Measurements from ENCODE around the gene SESN2.

Gene SESN2

DNA sequence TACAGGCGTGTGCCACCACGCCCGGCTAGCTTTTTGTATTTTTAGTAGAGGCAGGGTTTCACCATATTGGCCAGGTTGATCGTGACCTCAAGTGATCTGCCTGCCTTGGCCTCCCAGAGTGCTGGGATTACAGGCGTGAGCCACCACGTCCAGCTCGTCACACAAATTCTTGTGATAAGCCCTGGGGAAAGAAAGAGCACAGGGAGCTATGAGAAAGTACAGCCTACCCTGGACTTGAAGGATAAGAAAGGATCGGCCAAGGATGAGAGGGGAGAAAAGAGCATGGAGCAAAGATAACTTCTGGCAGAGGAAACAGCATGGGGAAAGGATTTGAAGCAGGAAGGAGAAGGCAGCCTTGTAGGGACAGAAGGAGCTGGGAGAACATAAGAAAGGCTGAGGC lies 29.2 kb downstream of the SESN2 start:
- H3K36me3 ChIP-seq (ENCODE audit: control insufficient read depth, insufficient read depth, low read length): no peaks in the 10 kb centered on the region
- no CpG with 5 or more reads among the region's 8 CpGs for WGBS (ENCODE audit: insufficient coverage, insufficient read length)
- H3K27me3 ChIP-seq (ENCODE audit: control insufficient read depth, insufficient read depth, low read length): no peaks in the 10 kb centered on the region
- H3K9me3 ChIP-seq (ENCODE audit: control insufficient read depth, insufficient read depth, low read length): no peaks in the 10 kb centered on the region
- no peak overlapping the region for H3K27ac ChIP-seq (ENCODE audit: low read length)
- H3K4me3 ChIP-seq (ENCODE audit: low read length): no peak overlapping the region
- no peak for DNase-seq (ENCODE audit: low read depth, low spot score)
- H3K4me1 ChIP-seq (ENCODE audit: control insufficient read depth, insufficient read depth, low read length): no peaks in the 10 kb centered on the region

DNA sequence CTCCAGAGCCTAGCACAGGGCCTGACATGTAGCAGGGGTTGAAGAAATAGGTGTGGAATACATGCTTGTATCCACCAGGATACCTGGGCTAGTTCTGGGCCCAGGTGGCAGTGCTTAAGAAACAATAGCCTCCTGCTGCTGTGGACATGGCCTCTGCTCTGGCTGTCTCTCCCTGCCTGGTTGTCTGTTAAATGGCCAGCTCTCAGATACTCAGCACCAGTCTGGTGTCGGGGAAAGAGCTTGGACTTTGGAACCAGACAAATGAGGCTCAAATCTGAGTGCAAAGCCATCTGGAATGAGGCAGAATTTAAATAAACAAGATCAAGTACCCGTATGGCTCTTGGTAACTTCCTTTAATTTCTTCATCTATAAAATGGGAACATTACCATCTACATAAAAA lies 31.5 kb downstream of the SESN2 start:
- Histone ChIP-seq H3K27ac (ENCODE audit: low read length) (no peak overlapping the region), H3K36me3 (ENCODE audit: control insufficient read depth, insufficient read depth, low read length) (no peaks in the 10 kb centered on the region), H3K4me3 (ENCODE audit: low read length) (no peak overlapping the region), H3K4me1 (ENCODE audit: control insufficient read depth, insufficient read depth, low read length) (no peaks in the 10 kb centered on the region), H3K9me3 (ENCODE audit: control insufficient read depth, insufficient read depth, low read length) (no peaks in the 10 kb centered on the region), H3K27me3 (ENCODE audit: control insufficient read depth, insufficient read depth, low read length) (no peaks in the 10 kb centered on the region)
- peak; percentile 39 for DNase-seq (ENCODE audit: low read depth, low spot score)
- no CpG with 5 or more reads among the region's 2 CpGs for WGBS (ENCODE audit: insufficient coverage, insufficient read length)

DNA sequence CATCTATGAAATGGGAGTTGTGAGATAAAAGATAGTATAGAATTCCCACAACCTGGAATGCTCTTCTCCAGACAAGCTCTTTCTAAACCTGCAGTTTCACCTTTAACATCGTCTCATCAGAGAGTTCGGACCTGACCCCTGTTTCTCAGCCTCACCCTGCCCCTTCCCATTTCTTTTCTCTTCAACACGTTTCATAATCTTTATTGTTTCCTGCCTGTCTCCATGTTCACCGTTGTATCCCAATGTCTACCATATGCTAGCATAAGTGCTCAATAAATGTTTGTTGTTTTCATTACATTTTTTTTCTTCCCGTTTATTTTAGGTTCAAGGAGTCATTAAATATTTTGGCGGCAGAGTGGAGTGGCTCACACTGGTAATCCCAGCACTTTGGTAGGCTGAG lies 32.4 kb downstream of the SESN2 start:
- no peak overlapping the region for H3K4me3 ChIP-seq (ENCODE audit: low read length)
- H3K4me1 ChIP-seq (ENCODE audit: control insufficient read depth, insufficient read depth, low read length): peaks cover 2% of the 10 kb centered on the region; the same call in 1 of the 2 replicates
- no CpG with 5 or more reads among the region's 6 CpGs for WGBS (ENCODE audit: insufficient coverage, insufficient read length)
- H3K36me3 ChIP-seq (ENCODE audit: control insufficient read depth, insufficient read depth, low read length): no peaks in the 10 kb centered on the region
- no peak for DNase-seq (ENCODE audit: low read depth, low spot score)
- H3K9me3 ChIP-seq (ENCODE audit: control insufficient read depth, insufficient read depth, low read length): no peaks in the 10 kb centered on the region
- no peaks in the 10 kb centered on the region for H3K27me3 ChIP-seq (ENCODE audit: control insufficient read depth, insufficient read depth, low read length)
- no peak overlapping the region for H3K27ac ChIP-seq (ENCODE audit: low read length)

DNA sequence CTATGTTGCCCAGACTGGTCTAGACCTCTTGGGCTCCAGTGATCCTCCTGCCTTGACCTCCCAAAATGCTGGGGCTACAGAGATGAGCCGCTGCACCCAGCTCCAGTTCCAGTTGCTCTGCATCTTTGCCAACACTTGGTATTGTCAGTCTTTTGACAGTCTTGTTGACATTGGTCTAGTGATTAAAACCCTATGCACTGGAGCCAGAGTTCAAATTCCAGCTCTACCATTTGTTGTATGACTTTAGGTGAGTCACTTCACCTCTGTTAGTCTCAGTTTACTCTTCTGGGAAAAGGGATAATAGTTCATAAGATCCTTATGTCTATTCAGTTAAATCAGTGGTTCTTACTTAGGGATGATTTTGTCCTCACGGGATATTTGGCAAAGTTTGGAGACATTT lies 36.6 kb downstream of the SESN2 start:
- WGBS (ENCODE audit: insufficient coverage, insufficient read length): no CpG with 5 or more reads among the region's 2 CpGs
- Histone ChIP-seq H3K9me3 (ENCODE audit: control insufficient read depth, insufficient read depth, low read length) (no peaks in the 10 kb centered on the region), H3K4me1 (ENCODE audit: control insufficient read depth, insufficient read depth, low read length) (peaks cover 4% of the 10 kb centered on the region; the same call in 1 of the 2 replicates), H3K27me3 (ENCODE audit: control insufficient read depth, insufficient read depth, low read length) (no peaks in the 10 kb centered on the region), H3K36me3 (ENCODE audit: control insufficient read depth, insufficient read depth, low read length) (no peaks in the 10 kb centered on the region), H3K27ac (ENCODE audit: low read length) (no peak overlapping the region), H3K4me3 (ENCODE audit: low read length) (no peak overlapping the region)
- DNase-seq (ENCODE audit: low read depth, low spot score): no peak

DNA sequence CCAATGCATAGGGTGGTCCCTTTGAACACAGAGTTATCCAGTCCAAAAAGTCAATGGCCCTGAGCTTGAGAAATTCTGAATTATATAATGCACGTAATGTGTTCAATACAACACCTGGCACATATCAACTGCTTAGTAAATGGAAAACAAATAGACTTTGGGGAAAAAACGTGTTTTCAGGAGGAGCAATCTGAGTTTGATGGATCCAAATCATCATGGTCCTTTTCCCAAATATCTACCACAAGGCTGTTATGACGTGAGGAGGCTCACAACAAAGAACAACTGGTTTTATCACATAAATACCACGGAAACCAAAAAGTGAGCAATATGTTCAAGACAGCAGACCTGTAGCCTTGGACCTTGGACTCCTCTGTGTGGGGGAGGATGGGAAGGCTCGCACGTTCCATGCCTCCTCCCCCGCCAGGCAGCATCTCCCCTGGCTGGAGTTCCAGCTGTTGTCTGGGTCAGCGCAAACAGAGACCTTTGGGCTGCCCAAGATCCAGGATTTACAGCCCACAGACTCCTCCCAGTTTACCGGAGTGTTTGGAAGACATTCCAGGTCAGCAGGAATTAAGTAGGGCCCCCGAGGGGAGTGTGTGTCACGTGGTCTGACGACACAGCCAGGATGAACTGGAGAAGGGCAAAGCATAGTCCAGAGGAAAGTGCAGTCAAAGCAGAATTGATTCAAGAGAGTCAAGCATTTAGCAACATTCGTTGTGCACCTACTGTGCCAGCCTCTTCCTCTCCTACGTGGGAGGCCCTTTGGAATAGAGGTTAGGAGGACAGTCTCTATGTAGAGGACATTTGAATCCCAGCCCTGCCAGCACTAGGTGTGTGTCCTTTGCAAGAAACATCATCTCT lies 37.3 kb downstream of the SESN2 start:
- no CpG with 5 or more reads among the region's 14 CpGs for WGBS (ENCODE audit: insufficient coverage, insufficient read length)
- H3K4me1 ChIP-seq (ENCODE audit: control insufficient read depth, insufficient read depth, low read length): peaks cover 4% of the 10 kb centered on the region; the same call in 1 of the 2 replicates
- no peak overlapping the region for H3K4me3 ChIP-seq (ENCODE audit: low read length)
- no peak overlapping the region for H3K27ac ChIP-seq (ENCODE audit: low read length)
- no peaks in the 10 kb centered on the region for H3K9me3 ChIP-seq (ENCODE audit: control insufficient read depth, insufficient read depth, low read length)
- no peaks in the 10 kb centered on the region for H3K27me3 ChIP-seq (ENCODE audit: control insufficient read depth, insufficient read depth, low read length)
- H3K36me3 ChIP-seq (ENCODE audit: control insufficient read depth, insufficient read depth, low read length): no peaks in the 10 kb centered on the region
- peak; percentile 63 for DNase-seq (ENCODE audit: low read depth, low spot score)

DNA sequence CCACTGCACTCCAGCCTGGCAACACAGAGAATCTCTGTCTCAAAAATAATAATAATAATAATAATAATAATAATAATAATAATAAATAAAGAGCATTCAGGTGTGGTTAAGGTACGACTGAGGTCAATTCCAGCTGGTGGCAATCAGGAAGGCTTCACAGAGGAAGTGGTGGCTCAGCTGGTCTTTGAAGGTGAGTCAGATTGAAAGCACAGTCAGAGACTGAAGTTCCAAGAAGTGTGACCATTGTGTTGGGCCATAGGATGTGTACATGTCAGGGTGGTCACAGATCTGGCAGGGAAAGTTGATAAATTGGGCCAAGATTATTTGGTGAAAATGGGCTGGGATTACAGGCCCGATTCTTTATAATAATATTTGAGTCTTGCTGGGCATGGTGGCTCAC lies 38.5 kb downstream of the SESN2 start:
- H3K27me3 ChIP-seq (ENCODE audit: control insufficient read depth, insufficient read depth, low read length): no peaks in the 10 kb centered on the region
- no peak overlapping the region for H3K4me3 ChIP-seq (ENCODE audit: low read length)
- peaks cover 4% of the 10 kb centered on the region; the same call in 1 of the 2 replicates for H3K4me1 ChIP-seq (ENCODE audit: control insufficient read depth, insufficient read depth, low read length)
- WGBS (ENCODE audit: insufficient coverage, insufficient read length): no CpG with 5 or more reads among the region's 2 CpGs
- no peak overlapping the region for H3K27ac ChIP-seq (ENCODE audit: low read length)
- DNase-seq (ENCODE audit: low read depth, low spot score): no peak
- H3K36me3 ChIP-seq (ENCODE audit: control insufficient read depth, insufficient read depth, low read length): no peaks in the 10 kb centered on the region
- H3K9me3 ChIP-seq (ENCODE audit: control insufficient read depth, insufficient read depth, low read length): no peaks in the 10 kb centered on the region

DNA sequence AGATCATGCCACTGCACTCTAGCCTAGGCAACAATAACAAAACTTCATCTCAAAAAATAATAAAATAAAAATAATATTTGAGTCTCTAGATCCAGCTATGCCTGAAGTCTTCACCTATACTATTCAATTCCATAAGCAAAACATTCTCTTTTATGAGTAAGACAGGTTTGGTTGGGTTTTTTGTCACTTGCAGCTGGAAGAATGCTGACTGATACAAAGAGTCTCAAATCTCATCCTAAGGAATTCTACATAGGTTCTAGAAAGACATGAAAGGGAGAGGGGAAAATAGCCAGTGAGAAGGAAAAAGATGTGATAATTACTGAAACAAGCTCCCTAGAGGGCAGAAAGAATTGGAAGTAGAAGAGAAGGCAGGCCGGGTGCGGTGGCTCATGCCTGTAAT lies 39.1 kb downstream of the SESN2 start:
- DNase-seq (ENCODE audit: low read depth, low spot score): no peak
- H3K27me3 ChIP-seq (ENCODE audit: control insufficient read depth, insufficient read depth, low read length): no peaks in the 10 kb centered on the region
- WGBS (ENCODE audit: insufficient coverage, insufficient read length): no CpG with 5 or more reads among the region's 2 CpGs
- no peaks in the 10 kb centered on the region for H3K9me3 ChIP-seq (ENCODE audit: control insufficient read depth, insufficient read depth, low read length)
- H3K4me1 ChIP-seq (ENCODE audit: control insufficient read depth, insufficient read depth, low read length): peaks cover 4% of the 10 kb centered on the region; the same call in 1 of the 2 replicates
- no peak overlapping the region for H3K4me3 ChIP-seq (ENCODE audit: low read length)
- no peak overlapping the region for H3K27ac ChIP-seq (ENCODE audit: low read length)
- no peaks in the 10 kb centered on the region for H3K36me3 ChIP-seq (ENCODE audit: control insufficient read depth, insufficient read depth, low read length)

DNA sequence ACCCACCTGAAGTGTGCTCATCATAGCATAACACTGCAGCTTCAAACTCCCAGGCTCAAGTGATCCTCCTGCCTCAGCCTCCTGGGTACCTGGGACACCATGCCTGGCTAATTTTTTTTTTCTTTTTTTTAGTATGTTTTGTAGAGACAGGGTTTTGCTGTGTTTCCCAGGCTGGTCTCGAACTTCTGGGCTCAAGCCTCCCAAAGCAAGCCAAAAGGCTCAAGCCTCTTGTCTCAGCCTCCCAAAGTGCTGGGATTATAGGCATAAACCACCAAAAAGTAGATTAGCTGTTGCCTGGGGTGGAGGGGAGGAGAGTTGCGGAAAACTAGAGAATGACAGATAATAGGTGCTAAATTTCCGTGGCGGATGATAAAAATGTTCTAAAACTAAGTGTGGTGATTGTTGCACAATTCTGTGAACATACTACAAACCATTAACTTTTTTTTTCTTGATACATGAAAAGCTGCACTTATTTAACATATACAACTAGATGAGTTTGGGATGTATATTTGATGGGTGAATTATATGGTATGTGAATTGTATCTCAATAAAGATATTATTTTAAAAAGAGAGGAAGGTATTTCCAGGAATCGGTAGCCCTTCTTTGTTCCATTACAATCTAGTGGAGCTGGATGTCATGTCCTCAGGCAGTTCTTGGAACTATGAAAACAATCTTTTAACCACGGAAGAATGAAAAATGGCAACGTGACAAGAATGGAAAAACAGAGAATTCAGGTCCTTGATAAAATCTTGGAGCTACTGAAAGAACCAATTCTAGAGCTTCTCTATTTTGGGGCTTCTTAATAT lies 42.3 kb downstream of the SESN2 start:
- Histone ChIP-seq H3K27ac (ENCODE audit: low read length) (no peak overlapping the region), H3K9me3 (ENCODE audit: control insufficient read depth, insufficient read depth, low read length) (no peaks in the 10 kb centered on the region), H3K4me1 (ENCODE audit: control insufficient read depth, insufficient read depth, low read length) (peaks cover 2% of the 10 kb centered on the region; the same call in 1 of the 2 replicates), H3K4me3 (ENCODE audit: low read length) (no peak overlapping the region), H3K36me3 (ENCODE audit: control insufficient read depth, insufficient read depth, low read length) (no peaks in the 10 kb centered on the region), H3K27me3 (ENCODE audit: control insufficient read depth, insufficient read depth, low read length) (no peaks in the 10 kb centered on the region)
- WGBS (ENCODE audit: insufficient coverage, insufficient read length): no CpG with 5 or more reads among the region's 7 CpGs
- DNase-seq (ENCODE audit: low read depth, low spot score): no peak

DNA sequence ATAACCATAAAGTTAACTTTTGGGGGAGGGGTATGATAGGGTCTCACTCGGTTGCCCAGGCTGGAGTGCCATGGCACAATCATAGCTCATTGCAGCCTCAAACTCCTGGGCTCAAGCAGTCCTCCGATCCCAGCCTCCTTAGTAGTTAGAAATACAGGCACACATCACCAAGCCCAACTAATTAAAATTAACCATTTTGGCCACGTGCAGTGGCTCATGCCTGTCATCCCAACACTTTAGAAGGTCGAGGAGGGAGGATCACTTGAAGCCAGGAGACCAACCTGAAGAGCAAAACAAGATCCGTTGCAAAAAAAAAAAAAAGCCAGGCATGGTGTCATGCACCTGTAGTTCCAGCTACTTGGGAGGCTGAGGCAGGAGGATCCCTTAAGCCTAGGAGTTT lies 42.9 kb downstream of the SESN2 start:
- H3K4me1 ChIP-seq (ENCODE audit: control insufficient read depth, insufficient read depth, low read length): no peaks in the 10 kb centered on the region
- H3K36me3 ChIP-seq (ENCODE audit: control insufficient read depth, insufficient read depth, low read length): no peaks in the 10 kb centered on the region
- no peaks in the 10 kb centered on the region for H3K9me3 ChIP-seq (ENCODE audit: control insufficient read depth, insufficient read depth, low read length)
- no peaks in the 10 kb centered on the region for H3K27me3 ChIP-seq (ENCODE audit: control insufficient read depth, insufficient read depth, low read length)
- H3K4me3 ChIP-seq (ENCODE audit: low read length): no peak overlapping the region
- DNase-seq (ENCODE audit: low read depth, low spot score): no peak
- H3K27ac ChIP-seq (ENCODE audit: low read length): no peak overlapping the region
- no CpG with 5 or more reads among the region's 5 CpGs for WGBS (ENCODE audit: insufficient coverage, insufficient read length)

DNA sequence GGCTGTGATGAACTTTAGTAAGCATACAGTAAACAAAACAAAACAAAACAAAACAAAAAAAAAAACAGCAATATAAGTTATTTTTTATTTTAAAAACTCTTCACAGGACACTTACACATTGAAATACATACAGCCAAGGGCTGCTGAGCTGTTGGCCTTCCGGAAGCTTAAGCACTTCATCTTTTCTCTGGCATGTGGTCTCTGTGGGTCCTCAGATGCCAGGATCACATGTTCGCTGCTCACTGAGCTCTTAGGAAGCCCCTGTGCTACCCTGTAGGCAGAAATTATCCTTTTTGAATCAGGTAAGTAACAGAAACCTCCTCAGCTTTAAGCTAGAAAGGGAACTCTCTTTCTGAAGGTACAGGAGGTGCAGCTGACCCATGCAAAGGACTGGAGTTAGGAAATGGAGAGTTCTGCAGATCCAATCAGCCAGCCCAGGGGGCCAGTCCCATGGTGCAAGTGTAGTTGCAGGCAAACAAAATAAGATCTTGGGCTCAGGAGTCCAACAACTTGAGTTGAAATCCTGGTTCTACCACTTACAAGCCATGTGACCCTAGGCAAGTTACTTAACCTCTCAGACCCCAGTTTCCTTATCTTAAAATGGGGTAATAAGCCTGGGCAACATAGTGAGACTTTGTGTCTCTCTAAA lies 47.1 kb downstream of the SESN2 start:
- no peaks in the 10 kb centered on the region for H3K27me3 ChIP-seq (ENCODE audit: control insufficient read depth, insufficient read depth, low read length)
- H3K27ac ChIP-seq (ENCODE audit: low read length): no peak overlapping the region
- H3K4me3 ChIP-seq (ENCODE audit: low read length): no peak overlapping the region
- H3K4me1 ChIP-seq (ENCODE audit: control insufficient read depth, insufficient read depth, low read length): no peaks in the 10 kb centered on the region
- no peaks in the 10 kb centered on the region for H3K36me3 ChIP-seq (ENCODE audit: control insufficient read depth, insufficient read depth, low read length)
- no peak for DNase-seq (ENCODE audit: low read depth, low spot score)
- no peaks in the 10 kb centered on the region for H3K9me3 ChIP-seq (ENCODE audit: control insufficient read depth, insufficient read depth, low read length)
- WGBS (ENCODE audit: insufficient coverage, insufficient read length): no CpG with 5 or more reads among the region's 2 CpGs
